A673 (cell line): ENCODE results near the gene CLEC4A.

ENCODE experiments used
- CTCF ChIP-seq: fragments of 300-800, 200-600 bp; sonication (generic); conservative IDR thresholded peaks from 2 replicates; pipeline ENCODE4 v1.5.1; 2017; ENCODE audit warnings: low read depth, mild to moderate bottlenecking, antibody characterized with exemption, low read length, moderate library complexity, mixed read lengths
- EZH2 ChIP-seq: fragments of 200-600 bp; sonication (generic); IDR thresholded peaks from 2 replicates; pipeline ENCODE4 v1.6.1; 2017; ENCODE audit warnings: borderline replicate concordance, low read depth, mild to moderate bottlenecking, mixed read lengths, antibody characterized with exemption, low read length; ENCODE audit not compliant: poor library complexity, severe bottlenecking

GRCh38 chr12:8089716-8090115, 33.7 kb upstream of the CLEC4A start:
- TF ChIP-seq CTCF = no peak
- no peak for TF ChIP-seq EZH2
